ENCODE data around the gene TBC1D13.
"Not testable (repeated sequence)": the region's sequence is repeated elsewhere in the genome, so short reads cannot be mapped to it uniquely, and the experiment has no call there.

TBC1D13 gene

DNA sequence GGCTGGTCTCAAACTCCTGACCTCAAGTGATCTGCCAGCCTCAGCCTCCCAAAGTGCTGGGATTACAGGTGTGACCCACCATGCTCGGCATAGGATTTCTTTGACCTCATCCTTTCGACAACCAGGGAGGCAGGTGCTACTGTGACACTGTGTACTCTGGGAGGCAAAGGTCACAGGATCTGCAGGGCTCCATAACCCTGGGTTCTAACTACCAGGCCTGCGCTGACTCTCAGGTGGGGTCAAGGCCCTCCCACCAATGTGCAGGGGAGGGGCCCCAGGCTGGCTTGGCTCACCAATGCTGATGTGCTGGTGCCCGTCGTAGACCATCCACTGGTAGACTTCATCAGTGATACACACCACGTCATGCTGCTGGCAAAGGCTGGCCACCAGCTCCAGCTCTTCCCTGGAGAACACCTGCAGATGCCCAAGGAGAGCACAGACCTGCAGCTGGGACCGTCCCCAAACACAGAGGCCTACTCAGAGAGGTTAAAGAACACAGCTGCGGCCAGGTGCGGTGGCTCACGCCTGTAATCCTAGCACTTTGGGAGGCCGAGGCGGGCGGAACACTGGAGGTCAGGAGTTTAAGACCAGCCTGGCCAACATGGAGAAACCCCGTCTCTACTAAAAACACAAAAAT lies 49.6 kb downstream of the TBC1D13 start:
- no peak overlapping the region for H3K4me3 ChIP-seq (ENCODE audit: low read depth, low read length)
- no peak for DNase-seq (ENCODE audit: low read depth)

- H3K4me3 ChIP-seq (ENCODE audit: low read depth, low read length): no peak overlapping the region
- no peak for DNase-seq (ENCODE audit: low read depth)
Measured at GRCh38 chr9:128838338-128838737, 51.3 kb downstream of the TBC1D13 start.

DNA sequence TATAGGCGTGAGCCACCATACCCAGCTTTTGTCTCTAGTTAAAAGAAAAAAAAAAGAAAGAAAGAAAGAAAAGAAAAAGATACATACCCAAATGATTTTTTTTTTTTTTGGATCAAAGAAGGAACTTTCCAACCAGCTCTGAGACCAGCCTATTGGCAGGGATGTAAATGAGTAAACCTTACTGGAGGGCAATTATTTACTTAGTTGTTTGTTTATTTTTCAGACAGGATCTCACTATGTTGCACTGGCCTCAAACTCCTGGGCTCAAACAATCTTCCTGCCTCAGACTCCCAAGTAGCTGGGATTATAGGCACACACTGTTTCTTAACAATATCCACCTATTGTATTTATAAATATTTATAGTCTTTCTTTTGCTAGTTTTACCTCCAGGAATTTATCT lies 53.5 kb downstream of the TBC1D13 start:
- H3K4me3 ChIP-seq (ENCODE audit: low read depth, low read length): no peak overlapping the region
- no peak for DNase-seq (ENCODE audit: low read depth)

- no peak overlapping the region for H3K4me3 ChIP-seq (ENCODE audit: low read depth, low read length)
- no peak for DNase-seq (ENCODE audit: low read depth)
Measured at GRCh38 chr9:128841694-128842492, 54.8 kb downstream of the TBC1D13 start.

DNA sequence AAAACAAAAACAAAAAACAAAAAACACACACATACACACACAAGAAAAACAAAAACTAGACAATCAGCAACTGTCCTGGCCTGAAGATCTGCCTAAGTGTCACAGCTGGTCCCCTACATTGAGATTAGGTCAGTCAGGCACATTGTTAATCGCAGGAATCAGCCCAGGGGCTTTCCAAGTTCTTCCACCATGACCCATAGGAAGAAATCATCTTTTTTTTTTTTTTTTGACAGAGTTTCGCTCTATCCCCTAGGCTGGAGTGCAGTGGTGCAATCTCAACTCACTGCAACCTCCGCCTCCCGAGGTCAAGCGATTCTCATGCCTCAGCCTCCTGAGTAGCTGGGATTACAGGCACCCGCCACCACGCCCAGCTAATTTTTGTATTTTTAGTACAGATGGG lies 56.1 kb downstream of the TBC1D13 start:
- DNase-seq (ENCODE audit: low read depth): not testable (repeated sequence)

DNA sequence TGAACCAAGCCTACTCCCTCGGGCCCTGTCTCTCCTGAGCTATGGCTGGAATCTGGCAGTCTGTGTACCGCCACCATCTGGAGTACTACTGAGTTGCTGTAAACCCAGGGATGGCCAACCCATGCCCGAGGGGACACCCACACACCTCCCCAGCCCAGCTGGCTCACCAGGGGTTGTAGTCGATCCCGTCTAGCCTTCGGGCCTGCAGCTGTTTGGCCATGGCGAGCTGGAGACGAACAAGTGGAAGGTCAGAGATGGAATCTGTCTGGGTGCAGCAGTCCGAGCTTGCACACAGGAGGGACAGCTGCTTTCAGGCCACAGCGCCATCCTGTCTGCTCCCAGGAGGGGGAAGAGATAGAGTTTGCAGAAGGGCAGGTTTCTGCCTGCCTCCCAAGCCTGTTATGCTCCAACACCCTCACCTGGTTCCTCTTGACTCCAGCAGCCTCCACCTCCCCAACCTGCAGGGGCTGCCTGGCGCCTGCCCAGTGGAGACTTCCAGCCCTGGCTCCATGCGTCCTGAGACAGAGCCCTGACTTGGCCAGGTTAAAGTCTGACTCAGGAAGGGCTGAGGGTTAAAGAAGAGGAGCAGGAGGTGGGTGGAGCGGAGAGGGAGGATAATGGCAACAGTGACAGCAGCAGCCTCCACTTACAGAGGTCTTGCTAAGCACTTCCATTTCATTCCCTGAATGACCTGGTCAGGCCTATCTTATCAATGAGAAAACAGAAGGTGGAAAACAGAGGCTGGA lies 58.3 kb downstream of the TBC1D13 start:
- peak; percentile 45 for DNase-seq (ENCODE audit: low read depth)

More for the DNA sequence above, 56.1 kb downstream of the TBC1D13 start:
- not testable (repeated sequence) for H3K4me3 ChIP-seq (ENCODE audit: low read depth, low read length)

GRCh38 chr9:128846680-128847030 lies 59.6 kb downstream of the TBC1D13 start:
- no peak for DNase-seq (ENCODE audit: low read depth)
- H3K4me3 ChIP-seq (ENCODE audit: low read depth, low read length): no peak overlapping the region

More for the DNA sequence above, 58.3 kb downstream of the TBC1D13 start:
- H3K4me3 ChIP-seq (ENCODE audit: low read depth, low read length): no peak overlapping the region

GRCh38 chr9:128847803-128848202 lies 60.8 kb downstream of the TBC1D13 start:
- no peak overlapping the region for H3K4me3 ChIP-seq (ENCODE audit: low read depth, low read length)
- no peak for DNase-seq (ENCODE audit: low read depth)

DNA sequence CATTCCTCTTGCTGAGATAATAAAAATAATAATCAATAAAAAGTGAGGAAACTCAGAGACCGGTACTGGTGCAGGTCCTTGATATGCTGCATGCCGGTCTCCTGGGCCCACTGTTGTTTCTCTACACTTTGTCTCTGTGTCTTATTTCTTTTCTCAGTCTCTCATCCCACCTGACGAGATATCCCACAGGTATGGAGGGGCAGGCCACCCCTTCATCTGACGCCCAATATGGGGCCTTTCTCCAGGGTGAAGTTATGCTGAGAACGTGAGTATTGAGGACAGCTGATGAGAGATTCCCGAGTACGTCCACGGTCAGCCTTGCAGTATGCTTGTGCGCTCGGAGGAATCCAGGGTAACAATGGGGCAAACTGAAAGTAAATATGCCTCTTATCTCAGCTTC lies 64.0 kb downstream of the TBC1D13 start:
- DNase-seq (ENCODE audit: low read depth); H3K4me3 ChIP-seq (ENCODE audit: low read depth, low read length): not testable (repeated sequence)

DNA sequence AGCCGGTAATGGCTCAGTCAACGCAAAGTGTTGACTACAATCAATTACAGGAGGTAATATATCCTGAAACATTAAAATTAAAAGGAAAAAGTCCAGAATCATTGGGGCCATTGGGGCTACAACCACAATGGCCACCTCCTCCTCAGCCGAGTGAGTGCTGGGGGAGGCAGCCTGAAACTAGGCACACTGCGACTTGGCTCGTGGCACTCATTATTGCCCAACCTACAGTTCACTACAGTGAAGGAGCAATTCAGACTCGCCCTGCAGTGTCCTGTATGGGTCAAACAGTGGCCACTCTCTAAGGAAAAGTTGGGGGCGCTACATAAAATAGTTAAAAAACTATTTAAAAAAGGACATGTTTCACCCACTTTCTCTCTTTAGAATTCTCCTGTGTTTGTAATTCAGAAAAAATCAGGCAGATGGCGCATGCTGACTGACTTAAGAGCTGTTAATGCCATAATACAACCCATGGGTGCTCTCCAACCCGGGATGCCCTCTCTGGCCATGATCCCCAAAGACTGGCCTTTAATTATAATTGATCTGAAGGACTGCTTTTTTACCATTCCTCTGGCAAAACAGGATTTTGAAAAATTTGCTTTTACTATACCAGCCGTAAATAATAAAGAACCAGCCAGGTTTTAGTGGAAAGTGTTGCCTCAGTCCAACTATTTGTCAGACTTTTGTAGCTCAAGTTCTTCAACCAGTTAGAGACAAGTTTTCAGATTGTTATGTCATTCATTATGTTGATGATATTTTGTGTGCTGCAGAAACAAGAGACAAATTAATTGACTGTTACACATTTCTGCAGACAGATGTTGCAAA lies 64.9 kb downstream of the TBC1D13 start:
- not testable (repeated sequence) for DNase-seq (ENCODE audit: low read depth); H3K4me3 ChIP-seq (ENCODE audit: low read depth, low read length)

- H3K4me3 ChIP-seq (ENCODE audit: low read depth, low read length); DNase-seq (ENCODE audit: low read depth): not testable (repeated sequence)
Measured at GRCh38 chr9:128852646-128853045, 65.6 kb downstream of the TBC1D13 start.

DNA sequence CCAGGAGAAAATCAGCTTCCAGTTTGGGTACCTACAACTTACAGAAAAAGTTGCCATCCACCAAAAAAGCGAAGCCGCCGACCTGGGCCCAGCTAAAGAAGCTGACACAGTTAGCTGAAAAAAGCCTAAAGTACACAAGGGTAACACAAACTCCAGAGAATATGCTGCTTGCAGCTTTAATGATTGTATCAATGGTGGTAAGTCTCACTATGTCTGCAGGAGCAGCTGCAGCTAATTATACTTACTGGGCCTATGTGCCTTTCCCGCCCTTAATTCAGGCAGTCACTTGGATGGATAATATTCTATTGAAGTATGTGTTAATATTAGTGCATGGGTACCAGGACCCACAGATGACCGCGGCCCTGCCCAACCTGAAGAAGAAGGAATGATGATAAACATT lies 67.4 kb downstream of the TBC1D13 start:
- not testable (repeated sequence) for H3K4me3 ChIP-seq (ENCODE audit: low read depth, low read length); DNase-seq (ENCODE audit: low read depth)

- not testable (repeated sequence) for DNase-seq (ENCODE audit: low read depth); H3K4me3 ChIP-seq (ENCODE audit: low read depth, low read length)
Measured at GRCh38 chr9:128858476-128858875, 71.4 kb downstream of the TBC1D13 start.
